ENCODE measurements around the gene CNTNAP2.

CNTNAP2 gene

DNA sequence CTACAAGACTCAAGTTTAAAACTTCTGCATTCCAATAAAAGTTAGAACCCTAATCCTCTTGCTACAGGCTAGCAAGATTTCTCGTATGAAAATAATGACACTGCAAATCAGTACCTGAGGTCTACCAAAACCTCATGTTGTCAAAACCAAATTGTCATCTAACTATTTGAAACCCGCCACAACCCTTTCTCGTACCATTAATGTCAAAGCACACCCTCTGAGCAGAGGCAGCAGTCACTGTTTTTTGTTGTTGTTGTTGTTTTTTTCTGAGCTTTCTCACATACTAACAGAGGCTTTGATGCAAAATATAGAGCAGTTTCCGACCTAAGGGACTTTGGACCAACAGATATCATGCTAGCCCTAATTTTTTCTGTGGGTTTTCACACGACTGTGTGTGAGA, 1910.1 kb downstream of the CNTNAP2 start:
- no peak for TF ChIP-seq GATA2 (IDR thresholded peaks at IDR 0.05; ENCODE audit: low read depth, low read length)
- TF ChIP-seq GATA3 (IDR thresholded peaks at IDR 0.05; ENCODE audit: low read depth, low read length) = no peak

DNA sequence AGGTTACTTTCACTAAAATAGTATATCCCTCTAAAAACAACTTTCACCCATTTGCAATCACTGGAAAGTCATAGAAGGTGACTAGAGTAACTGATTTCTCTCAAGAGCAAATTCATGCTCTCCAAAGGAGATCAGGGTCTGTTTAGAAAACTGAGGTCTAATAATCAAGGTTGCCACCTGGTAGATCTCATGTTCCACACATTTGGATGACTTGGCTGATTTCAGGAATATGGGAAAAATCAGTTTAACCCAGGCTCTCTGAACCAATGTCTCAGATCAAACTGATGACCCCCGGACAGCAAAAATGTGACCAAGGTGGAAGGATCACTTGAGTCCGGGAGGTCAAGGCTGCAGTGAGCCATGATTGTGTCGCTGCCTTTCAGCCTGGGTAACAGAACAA, 1911.6 kb downstream of the CNTNAP2 start:
- no peak for TF ChIP-seq GATA3 (IDR thresholded peaks at IDR 0.05; ENCODE audit: low read depth, low read length)
- TF ChIP-seq GATA2 (IDR thresholded peaks at IDR 0.05; ENCODE audit: low read depth, low read length) = no peak

DNA sequence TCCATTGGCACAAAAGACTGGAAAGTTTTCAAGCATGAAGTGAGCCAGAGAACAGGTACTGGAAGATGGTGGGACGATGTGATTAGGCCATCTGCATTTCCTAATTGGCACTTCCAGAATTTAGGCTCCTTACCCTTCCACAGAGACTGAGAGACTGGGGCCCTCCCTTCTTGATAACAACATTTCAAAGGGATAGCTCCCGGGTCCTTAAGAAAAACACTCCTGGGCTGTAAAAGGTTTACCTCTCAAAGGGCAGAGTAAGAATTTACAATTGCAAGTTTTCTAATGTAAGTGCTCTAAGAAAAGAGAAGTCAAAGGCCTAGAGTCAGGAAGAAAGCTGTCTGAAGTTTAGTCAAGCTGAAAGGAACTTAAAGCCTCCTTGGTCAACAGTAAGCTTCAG, 1914.4 kb downstream of the CNTNAP2 start:
- TF ChIP-seq GATA2 (IDR thresholded peaks at IDR 0.05; ENCODE audit: low read depth, low read length) (no peak), GATA3 (IDR thresholded peaks at IDR 0.05; ENCODE audit: low read depth, low read length) (no peak)

DNA sequence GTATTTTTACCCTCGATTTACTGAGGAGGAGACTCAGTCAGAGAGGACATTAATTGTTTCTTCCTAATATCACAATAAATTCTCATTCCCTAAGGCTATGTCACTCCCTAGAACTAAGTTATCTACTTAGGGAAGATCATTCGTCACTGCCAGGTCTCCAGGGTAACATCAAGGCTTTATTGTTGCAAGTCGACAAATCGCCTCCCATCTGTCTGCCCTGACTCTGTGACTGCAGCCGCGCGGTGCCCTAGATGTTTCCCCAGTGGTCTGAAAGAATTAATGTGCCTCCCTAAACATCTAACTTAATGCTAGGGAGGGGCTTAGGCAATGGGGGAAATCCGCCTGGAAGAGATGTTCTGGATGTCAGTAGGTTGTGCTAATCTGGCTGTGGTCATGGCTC, 1915.2 kb downstream of the CNTNAP2 start:
- TF ChIP-seq GATA3 (IDR thresholded peaks at IDR 0.05; ENCODE audit: low read depth, low read length) = no peak
- no peak for TF ChIP-seq GATA2 (IDR thresholded peaks at IDR 0.05; ENCODE audit: low read depth, low read length)

DNA sequence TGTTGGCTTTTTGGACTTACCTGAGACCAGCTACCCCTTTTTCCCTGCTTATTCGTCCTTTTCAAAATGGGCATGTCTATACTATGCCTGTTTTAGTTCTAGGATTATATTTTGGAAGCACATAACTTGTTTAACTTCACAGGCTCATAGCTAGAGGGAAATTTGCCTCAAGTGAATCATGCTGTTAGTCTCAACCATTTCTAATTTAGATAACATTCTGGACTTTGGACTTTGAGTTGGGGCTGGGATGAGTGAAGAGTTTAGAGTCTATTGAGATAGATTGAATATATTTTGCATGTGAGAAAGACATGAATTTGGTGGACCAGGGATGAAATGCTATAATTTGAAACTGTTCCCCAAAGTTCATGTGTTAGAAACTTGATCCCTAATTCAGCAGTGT, 1919.3 kb downstream of the CNTNAP2 start:
- TF ChIP-seq GATA2 (IDR thresholded peaks at IDR 0.05; ENCODE audit: low read depth, low read length) (no peak), GATA3 (IDR thresholded peaks at IDR 0.05; ENCODE audit: low read depth, low read length) (no peak)

DNA sequence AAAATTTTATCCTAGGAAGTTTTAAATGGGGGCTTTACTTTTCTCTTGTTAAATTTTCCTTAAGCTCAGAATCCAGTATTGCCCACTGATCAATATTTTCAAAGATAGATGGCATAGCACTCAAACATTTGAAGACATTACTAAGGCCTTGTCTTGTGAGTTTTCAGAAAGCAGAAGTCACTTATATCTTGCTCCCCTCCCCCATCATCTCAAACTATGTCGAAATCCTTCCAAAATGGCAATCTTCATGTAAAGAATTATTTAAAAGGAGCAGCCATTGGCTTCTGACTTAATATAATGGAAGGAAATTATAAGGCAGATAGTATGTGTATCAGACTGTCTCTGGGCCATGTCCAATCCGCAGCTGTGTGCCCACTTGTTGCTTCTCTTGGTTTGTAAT, 1920.4 kb downstream of the CNTNAP2 start:
- no peak for TF ChIP-seq GATA3 (IDR thresholded peaks at IDR 0.05; ENCODE audit: low read depth, low read length)
- no peak for TF ChIP-seq GATA2 (IDR thresholded peaks at IDR 0.05; ENCODE audit: low read depth, low read length)

DNA sequence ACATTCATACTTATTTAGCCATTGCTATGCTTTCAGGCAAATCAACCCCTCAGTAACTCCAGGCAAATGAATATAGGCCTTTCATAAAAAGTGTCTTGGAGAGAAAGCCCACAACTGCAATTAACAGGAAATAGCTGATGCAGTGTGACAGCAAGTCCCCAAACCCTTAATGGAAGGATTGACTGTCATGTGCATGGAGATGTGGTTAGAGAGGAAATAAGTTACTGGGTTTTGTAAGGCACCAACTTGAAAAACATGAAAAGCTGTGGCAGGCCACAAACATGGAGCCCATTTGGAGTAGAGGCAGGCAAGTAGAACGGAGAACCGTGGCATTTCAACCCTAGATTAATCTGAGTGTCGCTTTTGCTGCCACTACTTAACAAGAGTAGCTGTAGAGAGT, 1924.6 kb downstream of the CNTNAP2 start:
- TF ChIP-seq GATA3 (IDR thresholded peaks at IDR 0.05; ENCODE audit: low read depth, low read length) (no peak), GATA2 (IDR thresholded peaks at IDR 0.05; ENCODE audit: low read depth, low read length) (no peak)

DNA sequence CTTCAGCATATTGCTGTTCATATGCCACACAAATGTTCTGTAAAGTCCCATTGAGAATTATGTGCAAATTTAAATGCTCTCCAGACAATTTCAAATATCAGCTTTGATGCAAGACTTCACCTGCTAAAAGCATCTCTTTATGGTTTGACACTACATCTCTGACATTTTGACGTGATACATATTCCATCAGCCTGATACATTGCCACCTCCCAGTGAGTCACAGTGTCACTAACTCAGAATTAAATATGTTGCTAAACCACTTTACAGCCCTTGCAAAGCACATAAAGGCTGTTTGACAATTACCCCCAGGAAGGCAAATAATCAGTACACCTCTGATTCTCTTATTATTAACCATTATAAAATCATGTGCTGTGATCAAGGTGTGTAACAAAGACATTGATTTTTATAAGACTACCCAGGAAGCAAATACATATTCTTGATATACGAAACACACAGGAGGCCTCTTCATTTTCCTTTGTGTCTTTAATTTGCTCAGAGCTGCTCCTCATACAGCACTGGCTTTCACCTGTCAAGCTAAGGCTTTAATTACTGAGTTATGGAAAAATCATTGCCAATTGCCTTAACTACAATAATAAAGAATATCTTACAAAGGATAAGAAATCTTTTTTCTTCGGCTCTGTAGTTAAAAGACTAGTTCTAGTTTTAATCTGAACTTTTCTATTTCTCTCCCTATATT, 1926.5 kb downstream of the CNTNAP2 start:
- TF ChIP-seq GATA3 (IDR thresholded peaks at IDR 0.05; ENCODE audit: low read depth, low read length) = no peak
- no peak for TF ChIP-seq GATA2 (IDR thresholded peaks at IDR 0.05; ENCODE audit: low read depth, low read length)

DNA sequence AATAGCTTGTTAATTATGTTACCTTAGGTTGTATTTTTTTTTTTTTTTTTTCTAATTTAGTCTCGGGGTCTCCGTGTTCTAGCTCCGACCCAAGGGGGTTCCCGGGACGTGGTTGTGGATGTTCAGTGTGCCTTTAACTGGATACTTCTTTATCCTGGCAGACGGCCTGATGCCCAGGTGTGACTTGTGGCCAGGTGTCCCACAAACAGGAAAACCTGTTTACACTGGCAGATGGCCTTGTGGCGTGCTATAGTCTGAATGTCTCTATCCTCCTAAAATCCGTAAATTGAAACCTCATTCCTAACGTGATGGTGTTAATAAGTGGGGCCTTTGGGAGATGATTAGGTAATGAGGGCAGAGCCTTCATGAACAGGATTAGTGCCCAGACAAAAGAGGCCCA, 1927.6 kb downstream of the CNTNAP2 start:
- no peak for TF ChIP-seq GATA3 (IDR thresholded peaks at IDR 0.05; ENCODE audit: low read depth, low read length)
- no peak for TF ChIP-seq GATA2 (IDR thresholded peaks at IDR 0.05; ENCODE audit: low read depth, low read length)

DNA sequence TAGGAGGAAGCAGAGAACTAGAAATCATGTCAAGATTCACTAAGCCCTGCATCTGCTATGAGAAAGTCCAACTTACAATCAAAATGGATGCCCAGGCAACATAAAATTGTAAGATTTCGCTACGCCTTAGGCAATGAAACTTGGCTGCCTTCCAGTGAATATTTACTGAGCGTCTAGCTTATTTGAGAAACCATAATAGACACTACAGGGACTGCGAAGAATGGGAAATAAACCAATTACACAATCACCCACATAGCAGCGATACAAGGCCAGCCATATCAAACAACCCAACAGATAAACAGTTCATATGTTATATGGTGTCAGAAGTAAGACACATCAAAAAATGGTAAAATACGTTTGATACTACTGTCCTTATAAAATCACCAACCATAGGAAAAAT, 1928.9 kb downstream of the CNTNAP2 start:
- TF ChIP-seq GATA2 (IDR thresholded peaks at IDR 0.05; ENCODE audit: low read depth, low read length) (no peak), GATA3 (IDR thresholded peaks at IDR 0.05; ENCODE audit: low read depth, low read length) (no peak)

DNA sequence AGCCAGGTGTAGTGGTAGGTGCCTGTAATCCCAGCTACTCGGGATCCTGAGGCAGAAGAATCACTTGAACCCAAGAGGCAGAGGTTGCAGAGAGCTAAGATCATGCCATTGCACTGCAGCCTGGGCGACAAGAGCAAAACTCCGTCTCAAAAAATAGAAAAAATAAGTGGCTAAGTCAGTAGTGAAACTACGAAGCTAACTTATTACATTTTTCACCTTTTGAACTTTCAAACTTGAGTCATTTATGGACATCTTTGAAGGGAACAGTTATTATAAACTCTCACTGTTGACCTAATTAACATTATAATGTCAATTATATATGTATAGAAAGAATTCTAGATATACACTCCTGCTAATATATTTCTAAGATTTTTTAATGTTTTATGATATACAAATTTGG, 1932.5 kb downstream of the CNTNAP2 start:
- no peak for TF ChIP-seq GATA2 (IDR thresholded peaks at IDR 0.05; ENCODE audit: low read depth, low read length)
- no peak for TF ChIP-seq GATA3 (IDR thresholded peaks at IDR 0.05; ENCODE audit: low read depth, low read length)

DNA sequence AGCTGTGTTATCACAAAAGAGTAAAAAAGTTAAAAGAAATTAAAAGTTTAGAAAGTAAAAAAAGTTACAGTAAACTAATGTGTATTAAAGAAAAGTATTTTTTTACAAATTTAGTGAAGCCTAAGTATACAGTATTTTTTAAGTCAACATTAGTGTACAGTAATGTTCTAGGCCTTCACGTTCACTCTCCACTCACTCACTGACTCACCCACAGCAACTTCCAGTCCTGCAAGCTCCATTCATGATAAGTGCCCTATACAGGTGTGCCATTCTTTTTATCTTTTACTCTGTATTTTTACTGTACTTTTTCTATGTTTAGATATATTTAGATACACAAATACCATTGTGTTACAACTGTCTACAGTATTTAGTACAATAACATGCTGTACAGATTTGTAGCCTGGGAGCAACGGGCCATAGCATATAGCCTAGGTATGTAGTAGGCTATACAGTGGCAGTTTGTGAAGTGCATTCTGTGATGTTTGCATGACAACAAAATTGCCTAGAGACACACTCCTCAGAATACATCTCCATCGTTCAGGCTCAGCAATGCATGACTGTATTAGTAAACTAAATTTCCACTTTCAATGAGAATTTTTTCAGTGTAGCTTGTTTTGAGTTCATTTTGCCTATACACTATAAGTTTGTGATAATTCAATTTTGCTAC, 1934.0 kb downstream of the CNTNAP2 start:
- TF ChIP-seq GATA3 (IDR thresholded peaks at IDR 0.05; ENCODE audit: low read depth, low read length) (no peak), GATA2 (IDR thresholded peaks at IDR 0.05; ENCODE audit: low read depth, low read length) (no peak)

DNA sequence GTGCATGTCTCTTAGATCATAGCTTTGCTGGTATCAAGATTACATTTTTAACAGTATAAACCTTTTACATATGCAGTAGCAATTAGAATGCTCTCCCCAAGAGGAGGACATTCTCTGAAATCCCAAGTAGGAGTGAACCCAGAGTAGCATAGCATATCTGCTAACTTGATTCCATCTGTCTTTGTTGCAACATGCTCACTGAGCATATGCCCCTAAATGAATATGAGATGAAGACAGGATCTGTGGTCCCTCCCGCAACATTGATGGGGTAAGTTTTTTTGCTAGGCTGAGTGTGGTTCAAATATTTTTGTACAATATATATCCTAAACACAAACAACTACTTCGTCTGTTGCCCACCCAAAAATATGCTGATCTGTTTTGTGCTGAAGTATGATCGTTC, 1939.8 kb downstream of the CNTNAP2 start:
- TF ChIP-seq GATA3 (IDR thresholded peaks at IDR 0.05; ENCODE audit: low read depth, low read length) (no peak), GATA2 (IDR thresholded peaks at IDR 0.05; ENCODE audit: low read depth, low read length) (no peak)

DNA sequence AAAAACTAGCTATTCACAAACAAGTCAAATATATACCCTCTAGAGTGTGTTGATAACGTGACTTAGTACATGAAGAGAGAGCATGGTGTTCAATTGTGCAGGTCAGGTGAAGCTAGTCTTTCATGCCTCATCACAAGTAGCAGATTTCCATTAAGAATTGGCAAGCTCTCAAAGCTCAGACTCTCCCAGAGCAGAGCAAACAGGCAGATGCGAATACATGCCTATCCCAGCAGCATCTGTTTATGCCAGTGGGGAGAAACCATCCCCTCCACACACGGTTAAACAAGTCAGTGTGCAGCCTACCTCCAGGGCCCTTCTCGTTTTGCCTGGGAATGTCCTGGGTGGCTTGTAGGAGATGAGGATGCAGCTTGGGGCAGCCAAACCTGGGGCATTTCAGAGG, 1941.5 kb downstream of the CNTNAP2 start:
- TF ChIP-seq GATA3 (IDR thresholded peaks at IDR 0.05; ENCODE audit: low read depth, low read length) (no peak), GATA2 (IDR thresholded peaks at IDR 0.05; ENCODE audit: low read depth, low read length) (no peak)

DNA sequence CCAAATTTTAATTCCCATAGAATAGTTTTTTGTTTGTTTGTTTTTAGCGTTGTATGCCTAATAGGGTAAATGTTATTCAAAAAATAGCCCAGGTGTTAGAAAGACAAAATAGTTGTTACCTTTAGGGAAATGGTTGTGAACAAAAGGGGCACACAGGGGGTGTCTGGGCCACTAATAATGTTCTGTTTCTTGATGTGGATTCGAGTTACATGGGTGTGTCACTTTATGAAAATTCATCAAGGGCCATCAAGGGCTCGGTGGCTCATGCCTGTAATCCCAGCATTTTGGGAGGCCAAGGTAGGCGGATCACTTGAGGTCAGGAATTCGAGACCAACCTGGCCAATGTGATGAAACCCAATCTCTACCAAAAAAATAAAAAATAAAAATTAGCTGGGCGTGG, 1942.2 kb downstream of the CNTNAP2 start:
- no peak for TF ChIP-seq GATA3 (IDR thresholded peaks at IDR 0.05; ENCODE audit: low read depth, low read length)
- no peak for TF ChIP-seq GATA2 (IDR thresholded peaks at IDR 0.05; ENCODE audit: low read depth, low read length)
